WTC11 (cell line): ENCODE results near the gene PTPRT. TPM values are rescaled to one million over a fixed set of nuclear protein-coding genes. Genes with fewer than 3 reads are reported as not detected.

Source experiments
- ATAC-seq: fragments of 200-7000 bp; cut with Tn5 transposase; 2 replicates; pipeline ENCODE4 v1.10.0; 2021; ENCODE audit warnings: mild to moderate bottlenecking, moderate library complexity
- CTCF ChIA-PET: fragments of 300-600 bp; sonication (Branson Sonifier 250); formaldehyde crosslinking; loops from one replicate; lab custom pipeline; 2021; ENCODE audit warnings: antibody characterized with exemption; lab: Charles Lee
- POLR2A ChIA-PET: fragments of 350-600 bp; sonication (Branson Sonifier 250); formaldehyde crosslinking; loops from one replicate; lab custom pipeline; 2021; ENCODE audit warnings: antibody characterized with exemption; lab: Charles Lee
- DNase-seq: peaks from one replicate; pipeline ENCODE4 v3.0.0; 2021; ENCODE audit warnings: low spot score
- H3K27ac Mint-ChIP-seq: 2 replicates; pipeline ENCODE4 v1.8.0; 2021; ENCODE audit warnings: mixed read lengths
- H3K27me3 Mint-ChIP-seq: 2 replicates; pipeline ENCODE4 v1.8.0; 2021; ENCODE audit warnings: low read depth, mild to moderate bottlenecking, moderate library complexity, mixed read lengths
- H3K36me3 Mint-ChIP-seq: 2 replicates; pipeline ENCODE4 v1.8.0; 2021; ENCODE audit warnings: mixed read lengths
- H3K4me1 Mint-ChIP-seq: 2 replicates; pipeline ENCODE4 v1.8.0; 2022; ENCODE audit warnings: mixed read lengths
- H3K4me3 Mint-ChIP-seq: 2 replicates; pipeline ENCODE4 v1.8.0; 2021; ENCODE audit warnings: mild to moderate bottlenecking, moderate library complexity, mixed read lengths
- H3K9me3 Mint-ChIP-seq: 2 replicates; pipeline ENCODE4 v1.8.0; 2021; ENCODE audit warnings: mixed read lengths
- AFF4 ChIP-seq: sonication (generic); formaldehyde crosslinking; IDR thresholded peaks from 2 replicates; pipeline ENCODE4 v1.8.1; 2023; ENCODE audit warnings: mild to moderate bottlenecking, missing genetic modification reagents, borderline replicate concordance
- ARID4B ChIP-seq: sonication (generic); formaldehyde crosslinking; IDR thresholded peaks from 2 replicates; pipeline ENCODE4 v1.8.0; 2023; ENCODE audit warnings: missing genetic modification reagents, mild to moderate bottlenecking, borderline replicate concordance
- ATF2 ChIP-seq: sonication (generic); formaldehyde crosslinking; IDR thresholded peaks from 2 replicates; pipeline ENCODE4 v1.8.1; 2022; ENCODE audit warnings: low read depth, missing genetic modification reagents, borderline replicate concordance
- ATF3 ChIP-seq: sonication (generic); formaldehyde crosslinking; conservative IDR thresholded peaks from 2 replicates; pipeline ENCODE4 v1.8.1; 2022; ENCODE audit warnings: mild to moderate bottlenecking, missing genetic modification reagents
- FOXJ3 ChIP-seq: sonication (generic); formaldehyde crosslinking; IDR thresholded peaks from 2 replicates; pipeline ENCODE4 v1.9.0; 2021; ENCODE audit warnings: missing genetic modification reagents, mild to moderate bottlenecking, borderline replicate concordance
- FOXP4 ChIP-seq: sonication (generic); formaldehyde crosslinking; IDR thresholded peaks from 2 replicates; pipeline ENCODE4 v1.8.0; 2022; ENCODE audit warnings: mild to moderate bottlenecking, missing genetic modification reagents
- MYBL2 ChIP-seq: sonication (generic); formaldehyde crosslinking; IDR thresholded peaks from 2 replicates; pipeline ENCODE4 v1.8.1; 2023; ENCODE audit warnings: mild to moderate bottlenecking, moderate library complexity, missing genetic modification reagents
- NFATC4 ChIP-seq: fragments of 250-450 bp; sonication (Bioruptor Pico); IDR thresholded peaks from 2 replicates; pipeline ENCODE4 v1.9.0; 2021; ENCODE audit warnings: mild to moderate bottlenecking
- NFE2L1 ChIP-seq: sonication (generic); formaldehyde crosslinking; IDR thresholded peaks from 2 replicates; pipeline ENCODE4 v1.8.1; 2023; ENCODE audit warnings: missing genetic modification reagents
- NFYB ChIP-seq: sonication (generic); formaldehyde crosslinking; conservative IDR thresholded peaks from 2 replicates; pipeline ENCODE4 v1.8.0; 2022; ENCODE audit warnings: low read depth, missing genetic modification reagents
- SMAD4 ChIP-seq: sonication (generic); formaldehyde crosslinking; IDR thresholded peaks from 2 replicates; pipeline ENCODE4 v1.8.0; 2022; ENCODE audit warnings: mild to moderate bottlenecking, missing genetic modification reagents
- TEAD1 ChIP-seq: sonication (generic); formaldehyde crosslinking; IDR thresholded peaks from 2 replicates; pipeline ENCODE4 v1.8.0; 2022; ENCODE audit warnings: mild to moderate bottlenecking, missing genetic modification reagents
- TP53 ChIP-seq: sonication (generic); formaldehyde crosslinking; IDR thresholded peaks from 2 replicates; pipeline ENCODE4 v1.8.1; 2023; ENCODE audit warnings: mild to moderate bottlenecking, missing genetic modification reagents
- USF1 ChIP-seq: sonication (generic); formaldehyde crosslinking; IDR thresholded peaks from 2 replicates; pipeline ENCODE4 v1.8.0; 2022; ENCODE audit warnings: mild to moderate bottlenecking, missing genetic modification reagents
- ZNF232 ChIP-seq: sonication (generic); formaldehyde crosslinking; IDR thresholded peaks from 2 replicates; pipeline ENCODE4 v1.8.0; 2022; ENCODE audit warnings: mild to moderate bottlenecking, missing genetic modification reagents
- ZNF281 ChIP-seq: sonication (generic); formaldehyde crosslinking; IDR thresholded peaks from 2 replicates; pipeline ENCODE4 v1.8.0; 2023; ENCODE audit warnings: mild to moderate bottlenecking, missing genetic modification reagents
- ZNF423 ChIP-seq: fragments of 250-450 bp; sonication (Bioruptor Pico); IDR thresholded peaks from 2 replicates; pipeline ENCODE4 v2.1.2; 2022; ENCODE audit warnings: mild to moderate bottlenecking, moderate library complexity
- ZNF512 ChIP-seq: sonication (generic); formaldehyde crosslinking; IDR thresholded peaks from 2 replicates; pipeline ENCODE4 v1.8.1; 2022; ENCODE audit warnings: missing genetic modification reagents, borderline replicate concordance
- total RNA-seq: library from RNA; stranded (reverse); gene quantifications from 3 replicates; pipeline ENCODE4 v1.2.3, GENCODE V29; 2021

PTPRT gene
- total RNA-seq, 1 experiment from 2014 or later = 1.1 TPM

- H3K27me3 Mint-ChIP-seq = no peaks in the 10 kb centered on the region; the same call in 1 of the 2 replicates
- H3K4me3 Mint-ChIP-seq = no peak overlapping the region
- peak; percentile 73 for DNase-seq
- peak; percentile 60 for ATAC-seq
- H3K9me3 Mint-ChIP-seq = no peaks in the 10 kb centered on the region
- ChIA-PET POLR2A (no interaction called here), CTCF (no interaction called here)
- no peak overlapping the region for H3K27ac Mint-ChIP-seq
- no peaks in the 10 kb centered on the region for H3K4me1 Mint-ChIP-seq
- no peaks in the 10 kb centered on the region for H3K36me3 Mint-ChIP-seq
- TF ChIP-seq NFATC4 (CRISPR knock-in tag) = no peak
- TF ChIP-seq USF1 (CRISPR knock-in tag) = peak; percentile 29; the same call in 1 of the 2 replicates
- TF ChIP-seq FOXJ3 (CRISPR knock-in tag) = no peak
- TF ChIP-seq ARID4B (CRISPR knock-in tag) = 0 out of 2 replicates have a peak, but pooled peaks have one; percentile 44
- peak; percentile 82 for TF ChIP-seq NFE2L1
- TF ChIP-seq AFF4 (CRISPR knock-in tag) = no peak
- TF ChIP-seq ZNF232 (CRISPR knock-in tag) = peak; percentile 44; the same call in 1 of the 2 replicates
- TF ChIP-seq ATF3 (CRISPR knock-in tag) = no peak
- TF ChIP-seq ZNF423 = no peak
- TF ChIP-seq ZNF281 = no peak
- TF ChIP-seq ZNF512 = 0 out of 2 replicates have a peak, but pooled peaks have one; percentile 19
- 0 out of 2 replicates have a peak, but pooled peaks have one; percentile 30 for TF ChIP-seq TP53
- 0 out of 2 replicates have a peak, but pooled peaks have one; percentile 28 for TF ChIP-seq MYBL2 (CRISPR knock-in tag)
- 0 out of 2 replicates have a peak, but pooled peaks have one; percentile 52 for TF ChIP-seq FOXP4 (CRISPR knock-in tag)
- no peak for TF ChIP-seq ATF2 (CRISPR knock-in tag)
- TF ChIP-seq NFYB = no peak
- 0 out of 2 replicates have a peak, but pooled peaks have one; percentile 33 for TF ChIP-seq TEAD1 (CRISPR knock-in tag)
- 0 out of 2 replicates have a peak, but pooled peaks have one; percentile 70 for TF ChIP-seq SMAD4 (CRISPR knock-in tag)
Measured at GRCh38 chr20:43040427-43040826, 149.3 kb downstream of the PTPRT start.
